Activated naive CD4-positive, alpha-beta T cell treated with anti-CD3 and anti-CD28 coated beads for 36 hours (primary cell): ENCODE measurements around the gene CHD6. TPM values are rescaled to one million over a fixed set of nuclear protein-coding genes. Genes with fewer than 3 reads are reported as not detected.

Experiments
- CTCF ChIA-PET: fragments of 350-600 bp; sonication (Branson Sonifier 250); formaldehyde crosslinking; loops from one replicate; lab custom pipeline; 2021; ENCODE audit warnings: antibody characterized with exemption; lab: Charles Lee
- DNase-seq: peaks from one replicate; pipeline ENCODE4 v3.0.0-alpha.2; 2020
- H3K27ac Mint-ChIP-seq: one replicate; pipeline ENCODE4 v1.8.0; 2021; ENCODE audit warnings: mild to moderate bottlenecking, mixed read lengths
- H3K27me3 Mint-ChIP-seq: one replicate; pipeline ENCODE4 v1.8.0; 2021; ENCODE audit warnings: low read depth, mixed read lengths
- H3K36me3 Mint-ChIP-seq: one replicate; pipeline ENCODE4 v1.8.0; 2021; ENCODE audit warnings: low read depth, mixed read lengths
- H3K4me1 Mint-ChIP-seq: one replicate; pipeline ENCODE4 v1.8.0; 2021; ENCODE audit warnings: low read depth, mixed read lengths
- H3K4me3 Mint-ChIP-seq: one replicate; pipeline ENCODE4 v1.8.0; 2021; ENCODE audit warnings: mild to moderate bottlenecking, moderate library complexity, mixed read lengths
- H3K9me3 Mint-ChIP-seq: one replicate; pipeline ENCODE4 v1.8.0; 2021; ENCODE audit warnings: mixed read lengths
- intact Hi-C: fragments of 100-400 bp; cut with micrococcal nuclease; formaldehyde crosslinking; loops from one replicate; pipeline ENCODE4 v1.15.1; 2023
- total RNA-seq, 2 experiments: library from RNA; stranded (reverse); gene quantifications; one replicate each; pipeline ENCODE4 v1.2.3, GENCODE V29; 2021

Gene CHD6
- total RNA-seq, 2 experiments from 2014 or later, result 30.1 to 31.8 TPM

DNA sequence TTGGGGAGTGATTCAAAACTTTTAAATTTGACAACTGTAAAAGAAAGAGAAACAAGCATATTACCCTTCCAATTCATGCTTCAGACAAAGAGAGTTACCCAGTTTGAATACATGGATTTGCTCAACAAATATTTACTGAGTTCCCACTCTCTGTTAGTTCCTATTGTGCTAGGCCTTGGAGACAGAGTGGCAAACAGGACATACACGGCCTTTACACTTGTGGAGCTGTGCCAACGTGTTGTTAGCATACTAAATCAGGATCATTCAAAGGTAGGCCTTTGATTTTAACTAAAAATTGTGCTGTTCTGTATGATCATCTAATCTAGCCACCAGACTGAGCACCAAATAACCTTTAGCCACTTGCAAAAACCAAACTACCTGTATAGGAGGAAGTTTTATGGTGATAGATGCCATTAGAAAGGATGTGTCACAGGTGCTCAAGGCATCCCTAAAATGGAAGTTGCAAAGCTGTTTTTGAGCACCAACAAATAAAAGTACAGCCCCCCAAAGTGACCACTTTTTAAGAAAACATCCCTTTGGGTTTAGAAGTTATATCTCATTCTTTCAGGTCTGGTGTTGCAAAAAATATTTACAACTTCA, 84.5 kb downstream of the CHD6 start:
- Mint-ChIP-seq H3K27ac (no peak overlapping the region), H3K36me3 (peaks cover 14% of the 10 kb centered on the region), H3K9me3 (peaks cover 5% of the 10 kb centered on the region), H3K4me3 (no peak overlapping the region), H3K4me1 (peaks cover 8% of the 10 kb centered on the region), H3K27me3 (no peaks in the 10 kb centered on the region)
- intact Hi-C loops, result no loop called here
- CTCF ChIA-PET, result no interaction called here
- no peak for DNase-seq

DNA sequence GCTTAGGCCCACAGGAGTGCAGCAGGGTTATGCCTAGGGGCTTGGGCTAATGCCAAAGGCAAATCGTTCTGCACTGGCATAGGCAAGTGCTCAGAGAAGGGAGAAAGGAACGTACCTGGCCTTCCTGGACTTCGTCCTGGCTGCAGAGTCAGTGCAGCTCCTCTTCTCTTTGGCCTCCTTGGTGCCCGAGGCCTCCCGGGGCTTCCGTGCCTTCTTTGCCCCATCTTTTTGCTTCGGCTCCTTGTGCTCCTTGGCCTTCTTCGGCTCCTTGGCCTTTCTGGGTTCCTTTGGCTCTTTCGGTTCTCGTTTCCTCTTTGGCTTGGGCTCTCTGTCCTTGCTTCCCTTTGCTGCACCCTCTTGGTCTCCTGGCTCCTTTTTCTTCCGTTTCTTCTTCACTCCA, 85.2 kb downstream of the CHD6 start:
- Mint-ChIP-seq H3K4me3 (no peak overlapping the region), H3K27ac (no peak overlapping the region), H3K4me1 (peaks cover 8% of the 10 kb centered on the region), H3K36me3 (peaks cover 13% of the 10 kb centered on the region), H3K9me3 (peaks cover 5% of the 10 kb centered on the region), H3K27me3 (no peaks in the 10 kb centered on the region)
- CTCF ChIA-PET, result no interaction called here
- intact Hi-C loops, result no loop called here
- DNase-seq, result no peak

GRCh38 chr20:41531518-41532275, 86.5 kb downstream of the CHD6 start:
- no peak for DNase-seq
- Mint-ChIP-seq H3K27me3 (no peaks in the 10 kb centered on the region), H3K4me1 (peaks cover 14% of the 10 kb centered on the region), H3K27ac (no peak overlapping the region), H3K4me3 (no peak overlapping the region), H3K36me3 (peaks cover 6% of the 10 kb centered on the region), H3K9me3 (no peaks in the 10 kb centered on the region)
- CTCF ChIA-PET, result no interaction called here
- intact Hi-C loops, result no loop called here

DNA sequence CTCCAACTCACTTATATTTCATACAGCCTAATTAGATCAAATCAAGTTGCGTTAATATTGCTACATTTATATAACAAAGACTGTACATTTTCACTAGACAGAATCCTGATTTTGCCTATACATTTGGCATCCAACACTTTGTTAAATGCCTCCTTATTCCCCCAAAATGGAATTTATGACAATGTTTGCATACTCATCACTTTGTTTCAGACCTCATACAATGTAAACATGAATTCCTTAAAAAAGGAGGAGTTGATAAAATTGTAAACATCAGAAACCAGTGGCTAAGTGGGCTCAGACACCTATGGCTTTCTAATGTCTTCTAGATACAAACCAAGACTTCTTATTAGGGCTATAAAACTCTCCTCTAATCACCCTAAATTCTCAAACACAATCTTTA, 87.3 kb downstream of the CHD6 start:
- Mint-ChIP-seq H3K4me1 (peaks cover 21% of the 10 kb centered on the region), H3K9me3 (no peaks in the 10 kb centered on the region)

GRCh38 chr20:41526327-41526726, 91.8 kb downstream of the CHD6 start:
- H3K4me1 Mint-ChIP-seq, result peaks cover 30% of the 10 kb centered on the region

More for the DNA sequence above, 87.3 kb downstream of the CHD6 start:
- Mint-ChIP-seq H3K4me3 (no peak overlapping the region), H3K27ac (no peak overlapping the region), H3K27me3 (no peaks in the 10 kb centered on the region), H3K36me3 (peaks cover 6% of the 10 kb centered on the region)
- intact Hi-C loops, result no loop called here
- no peak for DNase-seq
- CTCF ChIA-PET, result no interaction called here

DNA sequence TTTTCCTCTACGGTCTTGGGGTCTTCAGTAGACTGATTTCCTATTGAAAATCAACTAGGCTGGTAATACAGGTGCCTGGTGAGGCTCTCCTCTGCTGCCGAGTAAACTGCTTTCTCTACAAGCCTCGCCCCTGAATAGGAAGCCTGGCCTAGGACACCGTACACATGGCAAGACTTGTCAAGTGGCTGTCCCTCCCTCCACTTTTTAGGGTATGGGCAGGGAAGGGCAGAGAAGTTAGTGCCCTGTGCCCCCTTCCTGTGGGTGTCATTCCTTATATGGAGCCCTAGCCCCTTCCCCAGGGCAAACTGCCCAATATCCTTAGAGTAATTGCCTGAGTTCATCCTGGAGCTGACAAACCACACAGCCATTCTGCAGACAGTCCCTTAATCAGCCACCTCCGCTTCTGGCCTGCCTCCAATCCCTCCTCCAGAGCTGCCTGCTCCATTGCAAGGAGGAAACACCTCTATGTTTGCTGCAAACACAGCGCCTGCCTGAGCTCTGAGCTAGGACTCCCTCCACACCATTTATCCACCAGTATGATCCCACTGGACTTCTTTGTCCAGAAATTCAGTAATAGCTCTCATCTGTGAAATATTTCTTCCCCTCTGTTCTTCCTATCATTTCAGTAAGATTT, 93.1 kb downstream of the CHD6 start:
- intact Hi-C loops, result no loop called here
- no peaks in the 10 kb centered on the region for H3K9me3 Mint-ChIP-seq
- CTCF ChIA-PET, result no interaction called here
- peaks cover 14% of the 10 kb centered on the region for H3K36me3 Mint-ChIP-seq
- no peak overlapping the region for H3K4me3 Mint-ChIP-seq
- H3K4me1 Mint-ChIP-seq, result peaks cover 30% of the 10 kb centered on the region
- no peaks in the 10 kb centered on the region for H3K27me3 Mint-ChIP-seq
- H3K27ac Mint-ChIP-seq, result no peak overlapping the region
- no peak for DNase-seq

More at GRCh38 chr20:41526327-41526726, 91.8 kb downstream of the CHD6 start:
- H3K4me3 Mint-ChIP-seq, result no peak overlapping the region
- H3K27ac Mint-ChIP-seq, result no peak overlapping the region
- peaks cover 14% of the 10 kb centered on the region for H3K36me3 Mint-ChIP-seq
- CTCF ChIA-PET, result interaction anchor here (0.7 kb wide), 1 partner anchor 73 kb away, joined by 3 read pairs; no protein-coding TSS in a partner anchor
- no peak for DNase-seq
- no peaks in the 10 kb centered on the region for H3K9me3 Mint-ChIP-seq
- intact Hi-C loops, result no loop called here
- no peaks in the 10 kb centered on the region for H3K27me3 Mint-ChIP-seq

DNA sequence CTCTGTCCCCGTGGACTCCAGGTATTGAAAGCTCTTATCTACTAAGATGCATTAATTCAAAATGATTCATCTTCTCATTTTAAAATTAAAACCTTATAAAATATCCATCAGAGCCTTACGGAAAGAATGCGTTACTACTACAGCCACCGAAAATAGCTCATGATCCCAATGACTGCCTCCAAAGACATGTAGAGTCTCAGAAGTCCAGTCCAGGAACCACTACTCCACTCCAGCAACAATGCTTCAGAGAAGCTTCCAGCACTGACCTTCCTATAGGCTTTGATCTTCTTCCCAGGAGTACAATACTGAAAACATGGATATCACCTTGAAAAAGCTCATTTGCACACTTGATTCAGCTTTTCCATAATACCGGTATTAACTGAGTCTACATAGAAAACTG, 94.3 kb downstream of the CHD6 start:
- intact Hi-C loops, result no loop called here
- no peaks in the 10 kb centered on the region for H3K9me3 Mint-ChIP-seq
- no peaks in the 10 kb centered on the region for H3K27me3 Mint-ChIP-seq
- CTCF ChIA-PET, result no interaction called here
- no peak for DNase-seq
- peaks cover 28% of the 10 kb centered on the region for H3K4me1 Mint-ChIP-seq
- H3K4me3 Mint-ChIP-seq, result no peak overlapping the region
- H3K36me3 Mint-ChIP-seq, result peaks cover 14% of the 10 kb centered on the region
- no peak overlapping the region for H3K27ac Mint-ChIP-seq

- H3K36me3 Mint-ChIP-seq, result peaks cover 21% of the 10 kb centered on the region
These were observed 104.3 kb downstream of the CHD6 start for GRCh38 chr20:41513829-41514228.

DNA sequence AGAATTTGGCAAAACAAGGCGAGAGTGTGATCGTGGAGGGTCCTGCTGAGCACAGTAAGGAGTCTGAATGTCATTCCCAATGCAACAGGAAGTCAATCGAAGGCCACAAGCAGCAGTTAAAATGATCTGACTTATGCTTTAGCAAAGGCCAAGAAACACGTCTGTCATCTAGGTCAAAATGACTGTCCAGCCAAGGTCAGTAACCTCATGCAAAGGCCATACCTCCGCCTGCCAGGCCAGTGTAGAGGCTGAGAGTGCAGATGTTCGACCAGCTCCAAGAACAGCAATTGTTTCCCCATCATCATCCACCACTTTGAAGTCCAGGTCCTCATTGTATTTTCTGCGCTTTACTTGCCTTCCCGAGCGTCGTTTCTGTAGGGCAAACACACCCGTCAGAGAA, 105.6 kb downstream of the CHD6 start:
- Mint-ChIP-seq H3K27ac (no peak overlapping the region), H3K27me3 (no peaks in the 10 kb centered on the region), H3K4me3 (no peak overlapping the region), H3K9me3 (no peaks in the 10 kb centered on the region), H3K4me1 (peaks cover 10% of the 10 kb centered on the region), H3K36me3 (peaks cover 26% of the 10 kb centered on the region)
- intact Hi-C loops, result no loop called here
- DNase-seq, result no peak
- CTCF ChIA-PET, result no interaction called here

More at GRCh38 chr20:41513829-41514228, 104.3 kb downstream of the CHD6 start:
- Mint-ChIP-seq H3K4me3 (no peak overlapping the region), H3K27me3 (no peaks in the 10 kb centered on the region), H3K9me3 (no peaks in the 10 kb centered on the region), H3K4me1 (peaks cover 7% of the 10 kb centered on the region), H3K27ac (no peak overlapping the region)
- CTCF ChIA-PET, result no interaction called here
- no peak for DNase-seq
- intact Hi-C loops, result no loop called here

GRCh38 chr20:41510847-41511450, 107.2 kb downstream of the CHD6 start:
- DNase-seq, result no peak
- intact Hi-C loops, result no loop called here
- CTCF ChIA-PET, result no interaction called here
- Mint-ChIP-seq H3K4me3 (no peak overlapping the region), H3K36me3 (peaks cover 30% of the 10 kb centered on the region), H3K9me3 (peaks cover under 1% of the 10 kb centered on the region), H3K27ac (no peak overlapping the region), H3K27me3 (no peaks in the 10 kb centered on the region), H3K4me1 (peaks cover 8% of the 10 kb centered on the region)

- Mint-ChIP-seq H3K4me3 (no peak overlapping the region), H3K27ac (no peak overlapping the region), H3K4me1 (peaks cover 9% of the 10 kb centered on the region), H3K36me3 (peaks cover 35% of the 10 kb centered on the region), H3K27me3 (no peaks in the 10 kb centered on the region), H3K9me3 (peaks cover 6% of the 10 kb centered on the region)
- intact Hi-C loops, result no loop called here
- CTCF ChIA-PET, result no interaction called here
- DNase-seq, result no peak
These were observed 108.0 kb downstream of the CHD6 start for GRCh38 chr20:41510224-41510623.

DNA sequence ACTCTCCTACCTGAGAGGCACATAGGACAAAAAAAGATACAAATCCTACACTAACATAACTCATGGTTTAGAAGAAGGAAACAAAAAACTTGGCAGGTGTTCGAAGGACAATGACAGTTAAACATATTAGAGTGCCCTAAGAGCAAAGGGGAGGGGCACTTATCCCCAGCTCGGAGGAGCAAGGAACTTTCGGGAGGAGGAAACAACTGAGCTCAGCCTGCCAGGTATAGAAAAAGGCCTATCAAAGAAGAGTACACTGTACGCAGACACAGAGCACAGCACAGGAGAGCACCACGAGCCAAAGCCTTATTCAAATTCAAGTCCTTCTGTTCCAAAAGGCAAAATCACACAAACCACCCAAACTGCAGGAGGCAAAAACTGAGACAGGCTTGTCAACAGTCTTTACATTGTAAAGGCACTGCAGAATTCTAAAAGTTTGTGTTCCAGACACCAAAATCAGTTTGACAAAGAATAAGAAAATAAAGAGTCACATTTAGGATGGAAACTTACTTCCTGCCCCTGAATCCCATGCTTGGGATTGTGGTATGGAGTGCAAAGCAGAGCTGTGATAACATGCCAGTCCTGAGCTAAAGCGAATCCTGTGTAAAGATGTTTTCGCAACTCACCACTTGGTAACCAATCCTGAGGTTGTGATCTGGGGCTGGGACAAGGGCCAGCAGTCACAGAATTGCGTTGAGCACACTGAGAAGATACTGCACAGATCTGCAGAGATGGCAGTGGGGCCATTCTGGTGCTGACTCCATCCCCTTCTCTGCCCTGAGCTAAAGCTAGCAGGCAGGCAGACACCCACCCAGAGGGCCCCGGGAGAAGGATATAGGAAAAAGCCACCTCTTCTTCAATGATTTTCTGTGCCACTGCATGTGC, 108.6 kb downstream of the CHD6 start:
- intact Hi-C loops, result no loop called here
- Mint-ChIP-seq H3K36me3 (peaks cover 38% of the 10 kb centered on the region), H3K4me1 (peaks cover 10% of the 10 kb centered on the region), H3K27ac (no peak overlapping the region), H3K4me3 (no peak overlapping the region), H3K9me3 (peaks cover 10% of the 10 kb centered on the region), H3K27me3 (no peaks in the 10 kb centered on the region)
- CTCF ChIA-PET, result no interaction called here
- DNase-seq, result no peak
